ENCODE data around the gene EXD3.

DNA sequence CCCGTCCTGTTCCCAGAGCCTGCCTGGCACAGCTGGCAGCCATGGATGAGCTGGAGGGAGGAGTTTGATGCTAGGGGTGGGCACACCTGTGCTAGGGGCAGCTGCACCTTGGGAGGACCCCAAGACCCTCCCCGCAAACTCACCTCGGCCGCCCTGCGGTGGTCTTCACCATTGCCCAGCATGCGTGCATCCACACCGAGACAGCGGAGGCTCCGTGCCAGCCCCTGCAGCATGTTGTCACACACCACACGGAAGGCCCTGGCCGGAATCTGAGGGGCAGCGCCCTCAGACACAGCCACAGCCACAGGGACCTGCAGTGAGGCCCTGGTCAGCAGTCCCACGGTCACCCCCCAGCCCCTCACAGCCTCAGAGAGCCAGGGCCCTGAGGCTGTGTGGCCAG lies 75.0 kb downstream of the EXD3 start:
- TF ChIP-seq RFX5 (IDR thresholded peaks at IDR 0.05; ENCODE audit: low read length), result no peak
- TF ChIP-seq, protein P1, sequence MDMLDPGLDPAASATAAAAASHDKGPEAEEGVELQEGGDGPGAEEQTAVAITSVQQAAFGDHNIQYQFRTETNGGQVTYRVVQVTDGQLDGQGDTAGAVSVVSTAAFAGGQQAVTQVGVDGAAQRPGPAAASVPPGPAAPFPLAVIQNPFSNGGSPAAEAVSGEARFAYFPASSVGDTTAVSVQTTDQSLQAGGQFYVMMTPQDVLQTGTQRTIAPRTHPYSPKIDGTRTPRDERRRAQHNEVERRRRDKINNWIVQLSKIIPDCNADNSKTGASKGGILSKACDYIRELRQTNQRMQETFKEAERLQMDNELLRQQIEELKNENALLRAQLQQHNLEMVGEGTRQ (IDR thresholded peaks at IDR 0.05; ENCODE audit: borderline replicate concordance, low read depth, low read length), result no peak
- TF ChIP-seq, protein P2, sequence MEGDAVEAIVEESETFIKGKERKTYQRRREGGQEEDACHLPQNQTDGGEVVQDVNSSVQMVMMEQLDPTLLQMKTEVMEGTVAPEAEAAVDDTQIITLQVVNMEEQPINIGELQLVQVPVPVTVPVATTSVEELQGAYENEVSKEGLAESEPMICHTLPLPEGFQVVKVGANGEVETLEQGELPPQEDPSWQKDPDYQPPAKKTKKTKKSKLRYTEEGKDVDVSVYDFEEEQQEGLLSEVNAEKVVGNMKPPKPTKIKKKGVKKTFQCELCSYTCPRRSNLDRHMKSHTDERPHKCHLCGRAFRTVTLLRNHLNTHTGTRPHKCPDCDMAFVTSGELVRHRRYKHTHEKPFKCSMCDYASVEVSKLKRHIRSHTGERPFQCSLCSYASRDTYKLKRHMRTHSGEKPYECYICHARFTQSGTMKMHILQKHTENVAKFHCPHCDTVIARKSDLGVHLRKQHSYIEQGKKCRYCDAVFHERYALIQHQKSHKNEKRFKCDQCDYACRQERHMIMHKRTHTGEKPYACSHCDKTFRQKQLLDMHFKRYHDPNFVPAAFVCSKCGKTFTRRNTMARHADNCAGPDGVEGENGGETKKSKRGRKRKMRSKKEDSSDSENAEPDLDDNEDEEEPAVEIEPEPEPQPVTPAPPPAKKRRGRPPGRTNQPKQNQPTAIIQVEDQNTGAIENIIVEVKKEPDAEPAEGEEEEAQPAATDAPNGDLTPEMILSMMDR (IDR thresholded peaks at IDR 0.05), result no peak
- TF ChIP-seq YY1 (IDR thresholded peaks at IDR 0.05; ENCODE audit: low read depth), result no peak
- no peak for TF ChIP-seq POLR2AphosphoS5 (IDR thresholded peaks at IDR 0.05; ENCODE audit: low read depth, low read length)

Data from SK-N-SH (cell line).